Skin epidermis (tissue), 12 donors: ENCODE results near the gene ZBTB26.

Experiments used
- H3K27ac ChIP-seq, 21 experiments: fragments of 200-600 bp; sonication (generic) in 11 of 21; one replicate each; pipeline ENCODE4 v1.5.0; 2020; ENCODE audit warnings: mild to moderate bottlenecking in 3 of 21, inconsistent platforms in 2 of 21, moderate library complexity in 2 of 21
- H3K4me3 ChIP-seq, 7 experiments: fragments of 200-600 bp; sonication (generic) in 2 of 7; one replicate each; pipeline ENCODE4 v1.5.0; 2020; ENCODE audit warnings: inconsistent platforms in 2 of 7, mild to moderate bottlenecking in 2 of 7, moderate library complexity in 1 of 7

Gene ZBTB26, protein sequence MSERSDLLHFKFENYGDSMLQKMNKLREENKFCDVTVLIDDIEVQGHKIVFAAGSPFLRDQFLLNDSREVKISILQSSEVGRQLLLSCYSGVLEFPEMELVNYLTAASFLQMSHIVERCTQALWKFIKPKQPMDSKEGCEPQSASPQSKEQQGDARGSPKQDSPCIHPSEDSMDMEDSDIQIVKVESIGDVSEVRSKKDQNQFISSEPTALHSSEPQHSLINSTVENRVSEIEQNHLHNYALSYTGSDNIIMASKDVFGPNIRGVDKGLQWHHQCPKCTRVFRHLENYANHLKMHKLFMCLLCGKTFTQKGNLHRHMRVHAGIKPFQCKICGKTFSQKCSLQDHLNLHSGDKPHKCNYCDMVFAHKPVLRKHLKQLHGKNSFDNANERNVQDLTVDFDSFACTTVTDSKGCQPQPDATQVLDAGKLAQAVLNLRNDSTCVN

DNA sequence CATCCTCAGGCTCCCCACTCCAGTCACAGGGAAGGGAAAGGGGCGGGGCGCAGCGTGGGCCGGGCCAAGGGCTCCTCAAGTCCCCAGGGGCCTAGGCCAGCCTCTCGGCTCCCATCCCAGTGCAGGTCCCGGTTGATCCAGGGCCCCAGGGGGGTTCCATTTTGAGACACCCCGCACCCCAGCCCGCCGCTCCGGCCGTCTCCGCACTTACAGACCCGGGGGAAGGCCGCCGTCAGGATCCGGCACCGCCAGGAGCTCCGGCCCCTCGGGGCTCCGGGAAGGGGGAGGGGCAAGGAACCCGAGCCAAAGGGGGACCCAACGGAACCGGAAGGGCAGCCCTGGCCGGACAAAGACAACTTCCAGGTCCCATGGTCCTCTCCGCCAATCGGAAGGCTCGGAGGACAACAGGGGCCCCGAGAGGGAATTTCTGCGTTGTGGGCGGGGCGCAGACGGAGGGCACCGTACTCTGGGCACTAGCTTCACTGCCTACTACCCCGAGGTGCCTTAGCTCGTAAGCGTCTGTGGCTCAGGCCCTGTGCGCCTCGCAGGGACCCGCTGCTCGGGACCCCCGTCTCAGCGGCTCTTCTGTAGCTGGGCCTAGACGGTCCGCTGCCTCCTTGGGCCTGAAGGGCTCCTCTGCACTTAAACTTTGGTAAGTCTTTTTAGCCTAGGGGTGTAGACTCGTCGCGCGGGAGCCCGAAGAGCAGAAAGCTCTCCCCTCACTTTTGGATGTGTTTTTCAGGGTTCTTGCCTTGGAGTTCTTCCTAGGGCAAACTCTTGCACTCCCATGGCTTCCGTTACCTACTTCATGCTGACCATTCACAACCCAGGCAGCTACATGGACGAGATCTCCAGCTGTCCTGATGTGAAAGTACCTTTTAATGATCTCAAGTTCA lies at the start of gene ZBTB26:
TSS of gene ZBTB26 (minus strand) at position 287 of the 896 bp plus-strand sequence. CDS start 11,578 bp downstream, outside the sequence.
- Histone ChIP-seq H3K27ac (peak within 1 kb of the TSS; percentile 61 to 92 (median 88)), H3K4me3 (peak within 1 kb of the TSS; percentile 57 to 94 (median 63))

GRCh38 chr9:122978601-122979000 lies 47.3 kb upstream of the ZBTB26 start:
- no peak overlapping the region for H3K4me3 ChIP-seq

DNA sequence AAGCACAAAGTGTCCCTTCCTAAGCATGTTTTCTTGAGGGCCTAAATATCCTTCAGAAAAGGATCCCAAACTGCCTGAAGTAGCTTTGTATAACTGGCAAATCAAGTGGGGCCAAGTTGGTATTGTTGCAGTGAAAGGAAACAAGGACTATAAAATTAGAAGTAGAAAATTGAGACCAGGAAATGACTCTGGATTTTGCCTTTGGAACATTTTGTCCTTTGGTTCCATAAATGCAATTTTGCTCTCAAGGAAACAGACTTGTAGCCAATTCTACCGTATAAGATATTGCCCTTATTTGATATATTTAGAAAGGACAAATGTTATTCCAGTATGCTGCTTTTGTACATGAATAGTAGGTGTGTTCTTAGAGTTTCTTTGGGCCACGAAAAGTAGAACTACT lies 43.9 kb upstream of the ZBTB26 start:
- Histone ChIP-seq H3K27ac (peak overlapping the region in 3 of 21 experiments; percentile 40 to 63 (median 41)), H3K4me3 (no peak overlapping the region)

More at GRCh38 chr9:122978601-122979000, 47.3 kb upstream of the ZBTB26 start:
- no peak overlapping the region for H3K27ac ChIP-seq

DNA sequence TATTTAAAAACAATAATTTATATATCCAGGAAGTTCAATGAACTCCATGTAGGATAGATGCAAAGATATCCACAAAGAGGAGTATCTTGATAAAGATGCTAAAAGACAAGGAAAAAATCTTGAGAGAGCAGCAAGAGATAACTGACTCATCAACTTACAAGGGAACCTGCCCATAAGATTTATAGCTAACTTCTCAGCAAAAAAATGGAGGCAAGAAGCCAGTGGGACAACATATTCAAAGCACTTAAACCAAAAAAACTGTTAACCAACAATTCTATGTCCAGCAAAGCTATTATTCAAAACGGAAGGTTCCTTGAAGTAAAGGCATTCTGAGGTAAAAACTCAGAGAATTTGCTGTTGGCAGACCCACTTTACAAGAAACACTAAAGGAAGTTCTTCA lies 29.8 kb upstream of the ZBTB26 start:
- no peak overlapping the region for H3K27ac ChIP-seq
- H3K4me3 ChIP-seq, result no peak overlapping the region

DNA sequence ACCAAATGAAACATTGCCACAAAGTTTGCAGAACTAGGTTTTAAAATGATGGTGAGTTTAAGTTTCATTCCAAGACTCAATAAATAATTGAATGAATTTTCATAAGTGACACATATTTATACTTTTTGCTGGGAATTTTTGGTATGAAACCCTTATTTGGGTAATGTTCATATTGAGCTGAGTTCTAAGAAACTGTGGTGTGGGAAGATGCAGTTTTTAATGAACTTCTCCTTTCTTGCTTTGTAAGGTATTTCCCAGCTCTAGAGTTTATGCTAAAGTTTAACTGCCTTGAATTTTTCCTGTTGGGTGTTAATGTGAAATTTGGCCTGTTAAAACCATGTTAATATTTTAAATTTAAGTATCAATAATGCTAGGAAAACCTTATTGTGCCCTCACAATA lies 24.6 kb upstream of the ZBTB26 start:
- Histone ChIP-seq H3K27ac (no peak overlapping the region), H3K4me3 (no peak overlapping the region)

DNA sequence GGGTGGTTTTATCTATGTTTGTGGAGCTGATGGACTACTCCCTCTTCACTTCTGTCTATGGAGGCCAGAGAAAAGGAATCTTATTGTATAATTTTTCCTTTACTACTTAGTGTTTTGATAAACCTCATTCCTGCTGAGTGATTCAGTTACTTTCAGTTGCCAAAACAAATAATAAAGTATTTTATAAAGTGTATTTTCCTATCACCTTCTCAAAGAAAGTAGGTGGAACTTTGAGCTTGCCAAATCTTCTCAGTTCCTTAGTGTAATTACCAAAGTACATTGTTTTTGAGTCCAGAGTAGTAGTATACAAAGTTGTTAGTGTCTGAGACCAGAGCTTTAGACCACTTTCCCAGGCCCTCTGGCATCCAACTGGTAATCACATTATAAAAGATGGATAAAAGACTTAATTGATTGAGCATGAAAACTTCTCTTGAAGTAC lies 23.0 kb upstream of the ZBTB26 start:
- no peak overlapping the region for H3K4me3 ChIP-seq
- no peak overlapping the region for H3K27ac ChIP-seq

DNA sequence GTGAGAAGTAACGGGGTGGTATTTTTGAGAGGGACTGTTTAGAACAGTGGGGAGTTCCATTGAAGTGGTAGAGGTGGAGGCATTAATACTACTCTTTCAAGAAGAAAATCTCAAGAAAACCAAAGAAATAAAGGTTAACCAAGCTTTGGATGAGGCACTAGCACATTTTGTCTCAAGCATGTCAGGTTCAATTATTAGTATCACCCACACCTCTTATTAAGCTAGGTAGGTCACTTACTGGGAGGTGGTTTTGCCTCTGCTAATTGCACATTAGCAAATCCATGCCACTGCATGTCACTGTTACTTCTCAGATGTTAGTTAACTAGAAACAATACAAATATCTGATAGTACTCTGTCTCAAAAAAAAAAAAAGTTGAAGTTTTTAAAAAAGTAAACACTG lies 19.7 kb upstream of the ZBTB26 start:
- H3K27ac ChIP-seq, result no peak overlapping the region

DNA sequence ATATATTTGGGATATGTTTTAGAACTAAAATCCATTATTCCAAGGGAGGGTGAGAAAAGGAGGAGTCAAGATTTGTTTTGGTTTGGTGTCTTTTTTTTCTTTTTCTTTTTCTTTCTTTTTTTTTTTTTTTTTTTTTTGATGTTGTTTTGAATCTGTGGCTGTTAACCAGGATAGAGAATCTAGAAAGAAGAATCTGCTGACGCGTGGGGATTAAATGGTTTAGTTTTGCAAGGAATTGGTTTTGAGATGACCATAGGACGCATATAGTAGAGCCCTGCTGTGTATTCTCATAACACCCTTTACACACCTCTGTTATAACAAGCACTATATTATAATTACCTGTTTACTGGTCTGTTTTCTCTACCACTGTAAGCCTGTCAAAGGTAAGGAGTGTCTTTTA lies 19.0 kb upstream of the ZBTB26 start:
- H3K4me3 ChIP-seq, result no peak overlapping the region
- no peak overlapping the region for H3K27ac ChIP-seq

More for the DNA sequence above, 19.7 kb upstream of the ZBTB26 start:
- no peak overlapping the region for H3K4me3 ChIP-seq

GRCh38 chr9:122949696-122950095 lies 18.4 kb upstream of the ZBTB26 start:
- Histone ChIP-seq H3K4me3 (no peak overlapping the region), H3K27ac (no peak overlapping the region)

DNA sequence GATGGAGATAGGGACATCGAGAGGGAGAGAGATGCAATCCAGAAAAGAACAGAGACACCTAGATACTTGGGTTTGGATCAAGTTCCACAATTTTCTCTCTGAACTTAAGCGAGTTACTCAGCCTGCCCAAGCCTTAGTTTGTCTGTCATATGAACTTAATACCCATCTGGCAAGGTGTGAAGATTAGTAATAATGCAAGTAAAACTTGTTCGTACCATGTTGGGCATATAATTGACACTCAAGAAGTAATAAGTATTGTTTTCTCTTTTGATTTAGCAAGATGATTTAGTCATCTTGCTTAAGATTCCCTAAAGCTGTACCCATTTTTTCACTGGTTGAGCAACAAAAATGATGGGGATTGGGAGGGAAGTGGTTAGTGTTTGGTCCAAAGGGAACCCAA lies 17.0 kb upstream of the ZBTB26 start:
- H3K27ac ChIP-seq, result peak overlapping the region in 3 of 21 experiments; percentile 8 to 23 (median 20)
- H3K4me3 ChIP-seq, result no peak overlapping the region

- H3K27ac ChIP-seq, result no peak overlapping the region
- H3K4me3 ChIP-seq, result no peak overlapping the region
Observed at GRCh38 chr9:122946461-122947005, 15.2 kb upstream of the ZBTB26 start.

- Histone ChIP-seq H3K4me3 (no peak overlapping the region), H3K27ac (no peak overlapping the region)
Observed at GRCh38 chr9:122944960-122945888, 13.9 kb upstream of the ZBTB26 start.

GRCh38 chr9:122941582-122942234 lies 10.4 kb upstream of the ZBTB26 start:
- Histone ChIP-seq H3K27ac (peak overlapping the region in 20 of 21 experiments; percentile 59 to 97 (median 92)), H3K4me3 (peak overlapping the region; percentile 65 to 87 (median 73))

GRCh38 chr9:122940749-122941581 lies 9.7 kb upstream of the ZBTB26 start, which contains the start of gene RABGAP1:
Gene RABGAP1, plus strand, starts transcription at chr9:122941020. Its CDS starts 16,040 bp downstream, at chr9:122957060.
- peak within 1 kb of the TSS; percentile 43 to 97 (median 92) for H3K27ac ChIP-seq

DNA sequence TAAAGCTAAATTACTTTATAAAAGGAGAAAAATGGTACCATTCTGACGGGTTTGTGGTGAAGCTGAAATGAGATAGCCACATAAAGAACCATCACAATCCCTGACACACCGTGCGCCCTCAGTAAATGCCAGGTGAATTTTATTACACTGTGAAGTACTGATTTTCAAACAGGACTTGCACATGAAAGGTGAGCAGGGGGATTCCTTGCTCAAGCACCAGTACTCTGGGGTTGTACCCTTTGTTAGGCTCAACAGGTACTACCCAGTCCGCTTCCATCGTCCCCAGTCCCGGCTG lies 9.1 kb upstream of the ZBTB26 start:
- H3K4me3 ChIP-seq, result peak overlapping the region; percentile 65 to 87 (median 73)
- H3K27ac ChIP-seq, result peak overlapping the region in 17 of 21 experiments; percentile 22 to 97 (median 92)

More at GRCh38 chr9:122940749-122941581, 9.7 kb upstream of the ZBTB26 start, which contains the start of gene RABGAP1:
- peak within 1 kb of the TSS; percentile 65 to 87 (median 73) for H3K4me3 ChIP-seq

GRCh38 chr9:122939601-122940000 lies 8.3 kb upstream of the ZBTB26 start:
- Histone ChIP-seq H3K27ac (peak overlapping the region in 1 of 21 experiments; percentile 92), H3K4me3 (no peak overlapping the region)

- Histone ChIP-seq H3K27ac (no peak overlapping the region), H3K4me3 (no peak overlapping the region)
Observed at GRCh38 chr9:122936883-122937282, 5.6 kb upstream of the ZBTB26 start.
